Aortic smooth muscle cell (primary cell): ENCODE data around the gene GRIA4. TPM values are rescaled to one million over a fixed set of nuclear protein-coding genes. Genes with fewer than 3 reads are reported as not detected.

Experiments
- total RNA-seq: library from RNA; depleted of rRNA; stranded (reverse); fragments of >200 nt; gene quantifications from 2 replicates; pipeline ENCODE4 v1.2.3, GENCODE V29; 2014

The GRIA4 gene
- 0.12 and 1.3 TPM in 2 replicates for total RNA-seq

DNA sequence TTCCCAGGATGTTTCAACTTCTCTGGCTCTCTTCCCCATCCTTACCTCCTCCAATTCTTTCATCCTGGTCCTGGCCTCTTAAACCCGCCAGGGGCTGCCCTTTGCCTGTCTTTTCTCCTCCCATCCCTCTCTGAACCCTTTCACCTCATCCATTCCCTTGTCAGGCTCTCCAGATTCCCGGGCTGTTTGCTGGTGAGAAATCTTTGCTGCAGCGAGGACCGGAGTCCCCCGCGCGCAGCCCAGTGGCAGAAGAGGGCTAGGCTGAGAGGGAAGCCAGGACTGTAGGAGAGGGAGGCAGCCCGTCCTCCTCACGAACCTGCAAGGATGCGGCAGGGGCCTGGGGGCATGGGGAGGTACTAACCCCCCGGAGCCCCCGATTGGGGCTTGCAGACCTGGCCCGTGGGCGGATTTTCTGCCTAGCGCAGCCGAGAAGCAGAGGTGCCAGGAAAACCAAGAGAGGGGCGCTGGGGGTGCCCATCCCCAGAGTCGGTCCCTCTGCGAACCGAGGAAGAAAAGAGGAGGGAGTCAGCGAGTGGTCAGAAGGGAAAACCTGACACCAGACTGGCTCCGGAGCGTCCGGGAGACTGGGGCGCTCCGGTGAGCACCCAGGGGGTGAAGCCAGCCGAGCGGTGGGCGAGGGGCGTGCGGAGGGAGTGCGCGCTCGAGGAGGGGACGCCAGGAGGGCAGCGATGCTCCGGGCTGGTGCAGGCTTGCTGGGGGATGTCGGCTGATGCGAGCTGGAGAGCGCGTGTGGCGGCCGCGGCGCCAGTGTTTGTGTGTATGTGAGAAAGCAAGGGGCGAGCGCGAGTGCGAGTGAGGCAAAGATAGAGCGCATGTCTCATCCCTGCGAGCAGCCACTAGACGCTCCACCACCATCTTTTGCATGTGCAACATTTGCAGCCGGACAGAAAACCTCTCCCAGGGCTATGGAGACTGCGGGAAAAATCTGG, at the start of gene GRIA4:
TSS of gene GRIA4 (plus strand) at position 242 of the 950 bp plus-strand sequence. CDS start 925 bp downstream, outside the sequence.

DNA sequence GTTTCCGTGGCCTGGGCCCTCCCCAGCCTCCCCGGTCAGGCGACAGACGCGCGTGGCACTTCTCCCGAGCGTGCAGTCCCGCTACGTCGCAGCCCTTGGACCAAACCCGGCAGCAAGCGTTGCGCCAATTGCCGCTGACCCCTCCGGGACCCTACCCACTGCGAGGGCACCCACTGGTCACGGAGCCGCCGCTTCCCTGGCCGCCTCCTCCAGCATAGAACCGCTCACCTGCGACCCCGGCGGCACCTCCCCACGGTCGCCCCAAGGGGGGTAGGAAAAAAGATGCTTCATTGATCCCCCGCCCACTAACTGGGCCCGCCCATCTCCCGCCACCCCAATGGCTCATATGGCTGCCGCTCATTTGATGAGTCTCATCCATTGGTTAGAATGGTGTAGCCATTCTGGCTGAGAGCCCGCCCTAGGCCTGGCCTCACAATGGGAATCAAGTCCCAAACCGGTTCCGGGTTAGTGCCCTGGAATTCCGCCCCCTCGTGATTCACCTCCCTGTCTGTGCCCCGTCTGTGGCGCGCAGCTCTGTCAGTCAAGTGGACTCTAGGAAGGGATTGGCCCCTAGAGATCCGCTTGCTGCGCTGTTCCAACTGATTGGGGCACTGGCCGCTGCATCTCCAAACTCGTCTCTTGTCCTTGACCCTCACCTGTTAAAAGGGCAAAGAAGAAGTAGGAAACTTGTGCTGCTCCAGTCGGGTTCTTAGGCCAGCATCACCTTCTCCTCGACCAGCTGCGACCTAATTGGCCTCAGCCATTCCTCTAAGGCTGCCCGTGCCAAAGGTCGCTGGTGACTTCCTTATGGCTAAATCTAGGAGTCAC, 412.3 kb downstream of the GRIA4 start, which contains the start of gene MSANTD4:
TSS of gene MSANTD4 (minus strand) at position 274 of the 828 bp plus-strand sequence. CDS start 11,323 bp downstream, outside the sequence.

